ENCODE measurements around the gene KLHL15. TPM values are rescaled to one million over a fixed set of nuclear protein-coding genes. Genes with fewer than 3 reads are reported as not detected.

KLHL15 gene
- total RNA-seq, 1 donor: 53.8 TPM

- Histone ChIP-seq H3K27me3 (ENCODE audit: insufficient read depth, low read length) (no peaks in the 10 kb centered on the region), H3K9me3 (ENCODE audit: low read depth, low read length) (no peaks in the 10 kb centered on the region), H3K4me1 (ENCODE audit: insufficient read depth, low read length) (no peaks in the 10 kb centered on the region), H3K4me3 (ENCODE audit: low read length) (no peak overlapping the region)
Observed at GRCh38 chrX:23945206-23945605, 81.8 kb downstream of the KLHL15 start.

- no peaks in the 10 kb centered on the region for H3K4me1 ChIP-seq (ENCODE audit: insufficient read depth, low read length)
- no peak overlapping the region for H3K4me3 ChIP-seq (ENCODE audit: low read length)
- H3K27me3 ChIP-seq (ENCODE audit: insufficient read depth, low read length): no peaks in the 10 kb centered on the region
- H3K9me3 ChIP-seq (ENCODE audit: low read depth, low read length): no peaks in the 10 kb centered on the region
Observed at GRCh38 chrX:23944234-23944633, 82.8 kb downstream of the KLHL15 start.

- Histone ChIP-seq H3K4me3 (ENCODE audit: low read length) (no peak overlapping the region), H3K27me3 (ENCODE audit: insufficient read depth, low read length) (no peaks in the 10 kb centered on the region), H3K9me3 (ENCODE audit: low read depth, low read length) (no peaks in the 10 kb centered on the region), H3K4me1 (ENCODE audit: insufficient read depth, low read length) (no peaks in the 10 kb centered on the region)
Observed at GRCh38 chrX:23939203-23939602, 87.8 kb downstream of the KLHL15 start.

DNA sequence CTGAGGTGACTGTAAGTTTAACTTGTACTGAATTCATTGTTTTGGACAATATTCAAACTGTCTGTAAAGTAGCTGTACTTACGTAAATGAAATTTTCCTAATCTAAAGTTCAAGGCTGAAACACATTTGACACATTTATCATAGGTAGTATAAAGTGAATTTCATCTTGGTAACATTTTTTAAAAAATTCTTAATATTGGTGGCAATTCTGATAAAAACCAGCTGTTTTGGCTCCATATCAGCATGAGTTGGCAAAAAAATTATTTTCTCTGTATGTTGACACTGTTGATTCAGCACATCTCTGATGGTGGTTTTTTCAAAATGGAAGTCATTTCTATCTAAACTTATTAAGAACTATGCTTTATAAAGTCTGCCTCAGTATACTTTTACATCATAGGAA is 88.3 kb downstream of the KLHL15 start:
- Histone ChIP-seq H3K4me3 (ENCODE audit: low read length) (no peak overlapping the region), H3K9me3 (ENCODE audit: low read depth, low read length) (no peaks in the 10 kb centered on the region)

DNA sequence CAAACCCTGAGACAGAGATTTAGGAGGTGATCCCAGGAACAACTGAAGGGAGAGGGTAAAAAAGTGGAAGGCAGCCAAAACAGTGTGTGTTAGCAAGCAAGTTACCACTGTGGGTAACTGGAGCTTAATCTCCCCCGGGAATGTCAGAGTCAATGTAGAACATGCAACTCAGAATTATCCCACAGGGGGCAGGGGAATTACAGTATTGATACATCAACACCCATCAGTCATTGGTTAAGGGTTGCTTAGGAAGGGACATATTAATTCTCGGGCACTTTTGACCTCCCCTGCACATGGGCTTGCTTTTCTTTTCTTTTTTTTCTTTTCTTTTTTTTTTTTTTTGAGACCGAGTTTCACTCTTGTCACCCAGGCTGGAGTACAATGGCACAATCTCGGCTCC is 89.9 kb downstream of the KLHL15 start:
- Histone ChIP-seq H3K4me3 (ENCODE audit: low read length) (no peak overlapping the region), H3K27me3 (ENCODE audit: insufficient read depth, low read length) (no peaks in the 10 kb centered on the region), H3K4me1 (ENCODE audit: insufficient read depth, low read length) (no peaks in the 10 kb centered on the region), H3K9me3 (ENCODE audit: low read depth, low read length) (no peaks in the 10 kb centered on the region)

More for the DNA sequence above, 88.3 kb downstream of the KLHL15 start:
- H3K4me1 ChIP-seq (ENCODE audit: insufficient read depth, low read length): no peaks in the 10 kb centered on the region
- H3K27me3 ChIP-seq (ENCODE audit: insufficient read depth, low read length): no peaks in the 10 kb centered on the region

- H3K9me3 ChIP-seq (ENCODE audit: low read depth, low read length): no peaks in the 10 kb centered on the region
- H3K27me3 ChIP-seq (ENCODE audit: insufficient read depth, low read length): no peaks in the 10 kb centered on the region
- peaks cover 5% of the 10 kb centered on the region for H3K4me1 ChIP-seq (ENCODE audit: insufficient read depth, low read length)
- no peak overlapping the region for H3K4me3 ChIP-seq (ENCODE audit: low read length)
Observed at GRCh38 chrX:23936180-23936579, 90.8 kb downstream of the KLHL15 start.

- Histone ChIP-seq H3K9me3 (ENCODE audit: low read depth, low read length) (no peaks in the 10 kb centered on the region), H3K4me3 (ENCODE audit: low read length) (no peak overlapping the region), H3K4me1 (ENCODE audit: insufficient read depth, low read length) (peaks cover 8% of the 10 kb centered on the region), H3K27me3 (ENCODE audit: insufficient read depth, low read length) (no peaks in the 10 kb centered on the region)
Observed at GRCh38 chrX:23935106-23935505, 91.9 kb downstream of the KLHL15 start.

Other genes with a start within 250 kb of the KLHL15 start
- gene SAT1, start 244.0 kb downstream of the KLHL15 start, total RNA-seq: 1,656 TPM
- gene APOO, start 119.2 kb downstream of the KLHL15 start, total RNA-seq: 2.0 TPM
- 0.10 TPM for gene CXorf58, start 119.2 kb downstream of the KLHL15 start, total RNA-seq
- 490 TPM for gene EIF2S3, start 27.8 kb upstream of the KLHL15 start, total RNA-seq
- 129 TPM for gene ZFX, start 122.5 kb upstream of the KLHL15 start, total RNA-seq